GM19395 (cell line): Measurements from ENCODE around the gene OGFOD1.

Experiments
- ATAC-seq: cut with Tn5 transposase; IDR thresholded peaks from one replicate; pipeline ENCODE4 v1.9.1; 2021; ENCODE audit warnings: mild to moderate bottlenecking, moderate library complexity; ENCODE audit not compliant: unreplicated experiment

The OGFOD1 gene

GRCh38 chr16:56520251-56520577 is 68.9 kb downstream of the OGFOD1 start:
- no peak for ATAC-seq

- no peak for ATAC-seq
Measured at GRCh38 chr16:56525236-56525635, 73.9 kb downstream of the OGFOD1 start.
